ENCODE measurements around the gene KRT36. TPM values are rescaled to one million over a fixed set of nuclear protein-coding genes. Genes with fewer than 3 reads are reported as not detected.
A peak's percentile ranks its signal among the peaks of the same experiment; 100 is the strongest.

Gene KRT36
- total RNA-seq, 1 donor from 2014 or later: not detected

DNA sequence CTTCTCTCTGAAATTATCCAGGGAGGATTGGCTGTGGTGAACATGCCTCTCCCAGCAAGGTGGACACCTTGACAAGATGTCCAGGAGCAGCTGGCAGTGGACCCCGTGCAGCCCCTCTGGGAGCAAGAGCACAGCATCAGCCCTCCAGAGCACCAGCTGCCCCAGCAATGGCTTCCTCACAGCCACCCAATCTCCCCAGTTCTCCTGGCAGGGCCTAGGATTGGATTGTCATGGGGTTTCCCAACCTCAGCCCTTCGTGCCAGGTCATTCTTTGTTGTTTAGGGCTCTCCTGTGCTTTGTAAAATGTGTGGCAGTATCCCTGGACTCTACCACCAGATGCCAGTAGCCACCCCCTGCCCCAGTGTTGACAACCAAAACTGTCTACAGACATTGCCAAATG, 1.8 kb upstream of the KRT36 start:
- Histone ChIP-seq H3K4me3 (no peak overlapping the region), H3K27me3 (no peaks in the 10 kb centered on the region), H3K36me3 (no peaks in the 10 kb centered on the region), H3K9ac (no peak overlapping the region), H3K4me1 (no peaks in the 10 kb centered on the region), H3K27ac (no peak overlapping the region), H2AFZ (replicated peaks) (no peak overlapping the region), H3F3A (ENCODE audit: low read depth) (no peaks in the 10 kb centered on the region), H3K9me3 (ENCODE audit: low read depth) (no peaks in the 10 kb centered on the region), H3K79me2 (ENCODE audit: low read depth) (no peaks in the 10 kb centered on the region), H4K20me1 (ENCODE audit: low read depth) (no peaks in the 10 kb centered on the region), H3K4me2 (no peak overlapping the region)
- H3K4me3 Mint-ChIP-seq: no peak overlapping the region
- H3K27ac Mint-ChIP-seq: no peak overlapping the region
- peaks cover 11% of the 10 kb centered on the region for H3K4me1 Mint-ChIP-seq
- DNase-seq (ENCODE audit: low spot score): no peak
- peaks cover 8% of the 10 kb centered on the region for H3K27me3 Mint-ChIP-seq (ENCODE audit: insufficient read depth, low read depth)
- no peaks in the 10 kb centered on the region for H3K36me3 Mint-ChIP-seq
- no peak for TF ChIP-seq EZH2phosphoT487 (IDR thresholded peaks at IDR 0.05)
- TF ChIP-seq EZH2 (IDR thresholded peaks at IDR 0.05): no peak
- TF ChIP-seq, protein P1, sequence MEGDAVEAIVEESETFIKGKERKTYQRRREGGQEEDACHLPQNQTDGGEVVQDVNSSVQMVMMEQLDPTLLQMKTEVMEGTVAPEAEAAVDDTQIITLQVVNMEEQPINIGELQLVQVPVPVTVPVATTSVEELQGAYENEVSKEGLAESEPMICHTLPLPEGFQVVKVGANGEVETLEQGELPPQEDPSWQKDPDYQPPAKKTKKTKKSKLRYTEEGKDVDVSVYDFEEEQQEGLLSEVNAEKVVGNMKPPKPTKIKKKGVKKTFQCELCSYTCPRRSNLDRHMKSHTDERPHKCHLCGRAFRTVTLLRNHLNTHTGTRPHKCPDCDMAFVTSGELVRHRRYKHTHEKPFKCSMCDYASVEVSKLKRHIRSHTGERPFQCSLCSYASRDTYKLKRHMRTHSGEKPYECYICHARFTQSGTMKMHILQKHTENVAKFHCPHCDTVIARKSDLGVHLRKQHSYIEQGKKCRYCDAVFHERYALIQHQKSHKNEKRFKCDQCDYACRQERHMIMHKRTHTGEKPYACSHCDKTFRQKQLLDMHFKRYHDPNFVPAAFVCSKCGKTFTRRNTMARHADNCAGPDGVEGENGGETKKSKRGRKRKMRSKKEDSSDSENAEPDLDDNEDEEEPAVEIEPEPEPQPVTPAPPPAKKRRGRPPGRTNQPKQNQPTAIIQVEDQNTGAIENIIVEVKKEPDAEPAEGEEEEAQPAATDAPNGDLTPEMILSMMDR (IDR thresholded peaks at IDR 0.05): no peak
- peaks cover under 1% of the 10 kb centered on the region for H3K9me3 Mint-ChIP-seq

DNA sequence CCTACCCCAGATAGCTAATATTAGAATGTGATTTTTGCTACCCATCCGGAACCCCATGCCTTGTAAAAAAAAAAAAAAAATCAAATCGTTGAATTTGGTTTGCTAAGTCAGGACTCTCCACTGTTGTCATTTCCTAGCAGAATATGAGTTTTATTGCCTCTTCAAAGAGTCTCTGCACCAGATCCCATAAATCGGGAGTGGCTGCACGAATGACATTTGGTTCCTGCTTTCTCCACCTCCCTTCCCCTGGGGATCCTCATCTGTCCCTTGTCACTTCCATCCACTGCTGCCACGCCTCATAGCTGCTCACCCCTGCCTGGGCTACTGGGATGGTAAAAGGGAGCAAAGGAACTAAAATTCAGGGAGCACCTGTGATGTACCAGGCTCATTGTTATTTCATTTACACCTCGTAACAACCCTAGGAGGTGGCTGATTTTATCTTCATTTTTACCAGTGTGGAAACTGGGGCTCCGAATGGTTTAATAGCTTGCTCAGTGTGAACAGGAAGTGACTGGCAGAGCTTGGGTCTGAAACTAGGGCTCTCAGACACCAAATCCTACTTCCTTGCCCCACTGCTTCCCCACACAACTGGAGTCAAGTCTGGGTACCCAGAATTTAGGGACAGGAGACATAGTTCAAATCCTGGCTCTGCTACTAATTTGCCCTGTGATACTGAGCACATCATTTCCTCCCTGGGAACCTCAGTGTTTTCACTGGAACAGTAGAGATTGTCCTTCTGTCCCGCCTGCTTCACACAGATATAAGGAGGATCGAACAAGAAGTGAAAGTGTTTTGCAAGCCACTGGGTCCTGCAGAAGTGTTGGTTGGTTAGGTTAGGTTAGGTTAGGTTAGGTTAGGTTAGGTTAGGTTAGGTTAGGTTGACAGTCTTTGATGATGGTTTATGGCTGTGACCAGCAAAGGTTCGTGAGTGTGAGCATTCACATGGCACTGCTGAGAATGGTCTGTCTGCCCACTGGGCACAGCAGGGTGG, 585 bp upstream of the KRT36 start:
- Mint-ChIP-seq H3K27me3 (ENCODE audit: insufficient read depth, low read depth) (peaks cover 12% of the 10 kb centered on the region), H3K9me3 (peaks cover 3% of the 10 kb centered on the region), H3K36me3 (no peaks in the 10 kb centered on the region), H3K4me3 (no peak overlapping the region), H3K4me1 (peaks cover 11% of the 10 kb centered on the region), H3K27ac (no peak overlapping the region)
- no peaks in the 10 kb centered on the region for H4K20me1 ChIP-seq (ENCODE audit: low read depth)
- DNase-seq (ENCODE audit: low spot score): no peak
- H3K9ac ChIP-seq: no peak overlapping the region
- no peaks in the 10 kb centered on the region for H3K4me1 ChIP-seq
- H3K27me3 ChIP-seq: no peaks in the 10 kb centered on the region
- no peaks in the 10 kb centered on the region for H3K9me3 ChIP-seq (ENCODE audit: low read depth)
- H3K36me3 ChIP-seq: no peaks in the 10 kb centered on the region
- no peak overlapping the region for H2AFZ ChIP-seq (replicated peaks)
- no peak overlapping the region for H3K27ac ChIP-seq
- no peaks in the 10 kb centered on the region for H3K79me2 ChIP-seq (ENCODE audit: low read depth)
- TF ChIP-seq, protein P1 (IDR thresholded peaks at IDR 0.05): no peak
- TF ChIP-seq EZH2phosphoT487 (IDR thresholded peaks at IDR 0.05): no peak
- TF ChIP-seq EZH2 (IDR thresholded peaks at IDR 0.05): no peak
- no peak overlapping the region for H3K4me2 ChIP-seq
- H3K4me3 ChIP-seq: no peak overlapping the region
- H3F3A ChIP-seq (ENCODE audit: low read depth): no peaks in the 10 kb centered on the region

DNA sequence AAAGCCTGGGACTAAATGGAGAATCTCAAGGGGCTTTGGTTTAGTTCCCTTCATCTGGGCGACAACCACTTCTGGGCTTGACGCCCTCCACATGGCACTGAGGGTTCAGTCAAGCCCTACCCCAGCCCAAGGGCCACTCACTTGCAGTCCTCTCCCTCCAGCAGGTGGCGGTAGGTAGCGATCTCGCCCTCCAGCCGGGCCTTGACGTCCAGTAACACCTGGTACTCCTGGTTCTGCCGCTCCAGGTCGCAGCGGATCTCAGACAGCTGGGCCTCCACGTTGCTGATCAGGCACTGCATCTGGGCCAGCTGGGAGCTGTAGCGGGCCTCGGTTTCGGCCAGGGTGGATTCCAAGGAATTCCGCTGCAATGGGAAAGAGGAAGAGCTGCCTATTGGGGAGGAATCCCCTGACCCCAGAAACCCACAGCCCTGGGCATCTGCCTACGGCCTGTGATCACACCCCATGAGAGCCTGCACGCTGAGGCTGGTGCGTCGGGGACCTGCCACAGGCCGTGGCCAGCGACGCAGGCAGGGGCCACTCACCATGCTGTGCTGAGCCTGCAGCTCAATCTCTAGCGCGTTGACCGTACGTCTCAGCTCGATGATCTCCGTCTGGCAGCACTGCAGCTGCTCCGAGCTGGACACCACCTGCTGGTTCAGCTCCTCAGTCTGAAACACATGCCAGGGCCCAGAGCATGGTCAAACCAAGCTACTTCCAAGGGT, 2.7 kb downstream of the KRT36 start:
- peaks cover 8% of the 10 kb centered on the region for H3K27me3 Mint-ChIP-seq (ENCODE audit: insufficient read depth, low read depth)
- Histone ChIP-seq H3K4me3 (no peak overlapping the region), H3K9ac (no peak overlapping the region), H3K4me2 (no peak overlapping the region), H3K36me3 (no peaks in the 10 kb centered on the region), H3F3A (ENCODE audit: low read depth) (peaks cover 5% of the 10 kb centered on the region), H3K27me3 (no peaks in the 10 kb centered on the region), H3K79me2 (ENCODE audit: low read depth) (no peaks in the 10 kb centered on the region), H3K4me1 (peaks cover 14% of the 10 kb centered on the region), H4K20me1 (ENCODE audit: low read depth) (no peaks in the 10 kb centered on the region), H3K27ac (no peak overlapping the region), H3K9me3 (ENCODE audit: low read depth) (no peaks in the 10 kb centered on the region), H2AFZ (replicated peaks) (peak overlapping the region; percentile 51)
- TF ChIP-seq EZH2phosphoT487 (IDR thresholded peaks at IDR 0.05): no peak
- TF ChIP-seq, protein P1 (IDR thresholded peaks at IDR 0.05): peak; percentile 66
- H3K4me3 Mint-ChIP-seq: no peak overlapping the region
- H3K36me3 Mint-ChIP-seq: no peaks in the 10 kb centered on the region
- peak; percentile 61 for DNase-seq (ENCODE audit: low spot score)
- H3K9me3 Mint-ChIP-seq: peaks cover 3% of the 10 kb centered on the region
- H3K4me1 Mint-ChIP-seq: peaks cover 5% of the 10 kb centered on the region
- H3K27ac Mint-ChIP-seq: no peak overlapping the region

Measured in neural progenitor cell (in vitro differentiated cells).